SKM-1 treated with dmso at 0.1 percent for 144 hours (cell line): ENCODE measurements around the gene FAM187B.
A peak's percentile ranks its signal among the peaks of the same experiment; 100 is the strongest.

ENCODE experiments used
- DNase-seq: peaks from one replicate; lab custom pipeline; 2025; ENCODE audit not compliant: unreplicated experiment; lab: John Stamatoyannopoulos, UW

The FAM187B gene

DNA sequence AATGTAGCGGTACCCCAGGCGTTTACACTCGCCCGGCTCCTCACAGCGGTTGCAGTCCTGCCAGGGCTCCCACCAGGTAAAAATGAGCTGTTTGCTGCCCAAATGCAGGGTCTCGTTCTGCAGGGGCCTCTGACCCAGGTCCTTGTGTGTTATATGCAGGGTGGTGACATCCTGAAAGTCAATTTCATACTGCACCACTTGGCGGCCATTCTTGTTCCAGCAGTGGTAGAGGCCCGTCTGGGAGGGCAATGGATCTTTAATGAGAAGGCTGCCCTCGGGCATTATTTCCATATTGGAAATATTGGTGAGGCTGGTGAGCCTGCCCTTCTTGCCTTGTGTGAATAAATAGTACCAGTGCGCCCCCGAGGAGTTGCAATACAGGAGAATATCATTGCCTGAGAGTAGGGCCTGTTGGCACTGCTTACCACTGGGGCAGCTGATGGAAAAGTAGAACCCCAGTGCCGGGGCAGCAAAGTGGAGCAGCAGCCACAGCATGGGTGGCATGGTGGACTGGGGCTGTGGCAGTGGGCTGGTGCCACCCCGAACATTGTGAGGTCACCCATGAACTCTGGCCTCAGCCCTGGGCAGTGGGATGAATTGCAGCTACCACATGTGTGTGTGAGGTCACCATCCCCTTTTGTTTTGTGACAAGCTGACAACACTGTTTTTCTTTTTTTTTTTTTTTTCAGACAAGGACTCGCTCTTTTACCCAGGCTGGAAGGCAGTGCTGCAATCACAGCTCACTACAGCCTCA lies at the start of gene FAM187B:
Gene FAM187B, minus strand, starts transcription at position 563 of the 754 bp plus-strand sequence. Its CDS starts 59 bp downstream, at position 504.
- DNase-seq, result no peak

DNA sequence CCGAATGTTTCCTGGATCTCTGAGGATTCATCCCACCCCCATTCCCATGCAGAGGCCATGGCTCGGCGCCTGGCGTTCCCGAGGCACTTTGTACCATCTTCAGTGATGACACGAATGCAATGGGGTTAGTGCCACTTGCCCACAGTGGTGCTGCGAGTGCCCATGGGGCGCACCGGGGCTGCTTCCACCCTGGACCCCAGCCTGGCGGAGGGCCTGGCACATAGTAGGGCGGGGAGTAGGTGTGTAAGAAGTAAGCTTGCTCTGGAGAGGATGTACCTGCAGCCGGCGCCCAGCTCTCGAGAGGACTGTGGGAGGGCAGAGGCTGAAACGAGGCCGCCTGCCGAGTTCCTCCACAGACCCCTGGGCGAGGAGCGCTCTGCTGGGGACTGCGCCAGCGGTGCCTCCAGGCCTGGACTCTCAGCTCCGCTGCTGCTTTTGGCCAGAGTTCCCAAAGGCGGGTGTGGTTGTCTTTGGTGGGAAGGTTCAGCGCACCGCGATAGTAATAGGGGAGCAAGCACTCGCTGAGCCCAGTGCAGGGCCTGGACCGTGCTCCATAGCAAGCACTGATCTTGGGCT lies 48.3 kb upstream of the FAM187B start:
- DNase-seq, result no peak

DNA sequence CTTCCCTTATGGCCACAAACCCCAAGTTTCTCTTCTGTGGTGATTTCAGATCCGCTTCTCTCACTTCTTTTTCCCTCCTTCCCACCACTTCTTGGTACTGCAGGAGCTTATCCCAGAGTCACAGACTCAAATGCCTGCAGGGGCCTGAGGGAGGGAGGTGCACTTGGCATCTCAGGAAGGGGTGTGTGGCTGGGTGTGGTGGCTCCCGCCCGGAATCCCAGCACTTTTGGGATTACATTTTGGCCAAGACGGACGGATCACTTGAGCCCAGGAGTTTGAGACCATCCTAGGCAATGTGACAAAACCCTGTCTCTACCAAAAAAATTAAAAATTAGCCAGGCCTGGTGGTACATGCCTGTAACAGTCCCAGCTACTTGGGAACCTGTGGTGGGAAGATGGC lies 45.8 kb upstream of the FAM187B start:
- DNase-seq, result no peak

DNA sequence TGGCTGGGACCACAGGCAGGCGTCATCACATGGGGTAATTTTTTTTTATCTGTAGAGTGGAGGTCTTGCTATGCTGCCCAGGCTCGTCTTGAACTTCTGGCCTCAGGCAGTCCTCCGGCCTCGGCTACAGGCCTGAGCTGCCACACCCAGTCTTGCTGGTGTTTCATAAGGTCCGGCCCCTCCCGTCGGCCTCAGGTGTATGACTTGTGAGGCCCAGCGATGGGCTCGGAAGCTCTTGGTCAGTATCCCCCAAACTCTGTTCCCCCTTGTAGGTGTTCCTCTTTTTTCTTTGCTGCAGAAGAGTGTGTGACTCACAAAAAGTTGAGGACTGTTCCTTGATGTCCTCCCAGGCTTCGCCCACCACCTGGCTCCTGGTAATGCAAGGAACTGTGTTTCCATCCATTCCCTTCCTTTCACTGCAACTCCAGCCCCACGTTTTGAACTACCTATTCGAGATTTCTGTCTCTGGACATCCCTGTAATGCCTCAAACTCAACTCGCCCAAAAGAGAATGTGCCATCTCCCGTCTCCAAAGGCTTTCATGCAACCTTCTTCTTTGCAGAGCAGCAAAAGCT lies 45.2 kb upstream of the FAM187B start:
- DNase-seq, result no peak

DNA sequence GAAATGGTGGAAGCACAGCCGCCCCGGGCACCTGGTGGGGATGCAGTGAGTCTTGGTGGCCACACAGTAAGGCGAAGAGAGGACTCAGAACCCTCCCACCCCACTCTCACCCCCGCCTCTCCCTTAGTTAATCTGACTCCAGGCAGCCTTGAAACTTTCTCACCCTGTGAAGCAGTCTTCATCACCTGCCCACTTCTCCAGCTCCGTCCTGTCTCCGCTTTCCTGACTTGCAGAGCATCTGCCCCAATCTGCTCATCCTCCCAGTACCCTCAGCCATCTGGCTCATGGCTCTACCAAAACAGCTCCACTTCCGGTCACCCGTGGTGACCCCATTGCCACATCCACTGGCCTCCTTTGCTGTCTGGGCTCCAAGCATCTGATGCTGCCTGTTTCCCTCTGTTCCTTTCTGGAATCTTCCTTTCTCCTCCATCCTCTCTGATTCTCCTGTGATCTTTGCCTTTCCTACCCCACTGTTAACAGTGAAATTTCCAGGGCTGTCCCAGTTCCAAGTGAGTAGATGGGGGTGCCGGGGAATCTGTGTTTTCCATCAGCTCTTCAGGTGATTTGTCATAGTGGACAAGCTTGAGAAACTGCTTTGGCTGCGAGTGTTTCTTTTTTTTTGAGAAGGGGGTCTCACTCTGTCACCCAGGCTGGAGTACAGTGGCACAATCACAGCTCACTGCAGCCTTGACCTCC lies 44.6 kb upstream of the FAM187B start:
- DNase-seq, result no peak

DNA sequence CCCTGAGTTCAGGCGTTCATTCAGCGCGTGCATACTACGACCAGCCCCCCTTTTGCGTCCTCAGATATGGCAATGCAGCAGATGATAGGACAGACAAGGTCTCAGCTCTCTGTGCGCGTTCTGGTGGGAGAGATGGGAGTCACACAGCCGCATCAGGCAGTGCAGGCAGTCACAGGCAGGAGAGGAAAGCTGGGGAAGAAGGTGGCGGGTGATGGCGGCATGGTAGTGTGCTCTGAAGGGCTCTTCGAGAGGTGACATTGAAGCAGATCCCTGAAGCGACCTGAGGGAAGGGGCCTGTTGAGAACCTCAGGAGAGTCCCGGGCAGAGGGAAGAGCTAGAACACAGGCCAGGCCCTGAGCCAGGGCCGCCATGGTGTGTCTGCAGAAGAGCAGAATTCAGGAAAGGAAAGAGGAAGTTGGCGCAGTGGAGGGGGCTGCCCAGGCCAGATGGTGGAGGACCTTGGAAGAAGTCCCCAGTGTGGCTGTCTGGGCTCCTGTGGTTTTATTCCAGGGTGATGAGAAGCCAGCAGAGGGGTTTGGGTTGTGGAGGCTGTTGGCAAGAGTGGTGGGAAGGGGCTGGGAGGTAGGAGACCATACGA lies 43.7 kb upstream of the FAM187B start:
- peak; percentile 5 for DNase-seq

DNA sequence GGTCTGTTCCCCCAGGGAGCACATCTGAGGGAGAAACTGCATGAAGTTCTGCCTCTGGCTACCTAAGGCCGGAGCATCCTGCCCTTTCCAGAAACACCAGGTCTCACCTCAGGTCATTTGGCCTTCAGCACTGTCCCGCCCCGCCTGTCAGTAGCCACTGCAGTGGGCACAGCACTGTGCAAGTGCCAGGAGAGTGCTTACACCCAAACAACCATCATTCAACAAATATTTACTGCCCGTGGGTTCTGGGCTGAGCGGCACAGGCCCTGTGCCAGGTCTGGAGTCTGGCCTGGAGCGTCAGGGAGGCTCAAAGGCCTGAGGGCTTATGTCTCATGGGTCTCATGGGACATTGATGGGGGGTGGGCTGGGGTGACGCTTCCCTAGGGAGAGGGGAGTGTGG lies 43.0 kb upstream of the FAM187B start:
- no peak for DNase-seq

DNA sequence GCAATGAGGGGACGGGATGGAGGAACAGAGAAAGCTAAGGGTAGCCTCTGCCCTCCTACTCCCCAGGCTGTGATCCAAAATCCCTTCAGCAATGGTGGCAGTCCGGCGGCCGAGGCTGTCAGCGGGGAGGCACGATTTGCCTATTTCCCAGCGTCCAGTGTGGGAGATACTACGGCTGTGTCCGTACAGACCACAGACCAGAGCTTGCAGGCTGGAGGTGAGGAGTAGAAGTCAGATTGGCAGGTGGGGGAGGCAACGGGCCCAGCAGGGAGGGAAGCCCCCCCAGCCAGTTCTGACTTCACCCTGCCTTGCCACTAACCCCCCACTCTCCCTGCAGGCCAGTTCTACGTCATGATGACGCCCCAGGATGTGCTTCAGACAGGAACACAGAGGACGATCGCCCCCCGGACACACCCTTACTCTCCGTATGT lies 41.9 kb upstream of the FAM187B start:
- DNase-seq, result no peak

DNA sequence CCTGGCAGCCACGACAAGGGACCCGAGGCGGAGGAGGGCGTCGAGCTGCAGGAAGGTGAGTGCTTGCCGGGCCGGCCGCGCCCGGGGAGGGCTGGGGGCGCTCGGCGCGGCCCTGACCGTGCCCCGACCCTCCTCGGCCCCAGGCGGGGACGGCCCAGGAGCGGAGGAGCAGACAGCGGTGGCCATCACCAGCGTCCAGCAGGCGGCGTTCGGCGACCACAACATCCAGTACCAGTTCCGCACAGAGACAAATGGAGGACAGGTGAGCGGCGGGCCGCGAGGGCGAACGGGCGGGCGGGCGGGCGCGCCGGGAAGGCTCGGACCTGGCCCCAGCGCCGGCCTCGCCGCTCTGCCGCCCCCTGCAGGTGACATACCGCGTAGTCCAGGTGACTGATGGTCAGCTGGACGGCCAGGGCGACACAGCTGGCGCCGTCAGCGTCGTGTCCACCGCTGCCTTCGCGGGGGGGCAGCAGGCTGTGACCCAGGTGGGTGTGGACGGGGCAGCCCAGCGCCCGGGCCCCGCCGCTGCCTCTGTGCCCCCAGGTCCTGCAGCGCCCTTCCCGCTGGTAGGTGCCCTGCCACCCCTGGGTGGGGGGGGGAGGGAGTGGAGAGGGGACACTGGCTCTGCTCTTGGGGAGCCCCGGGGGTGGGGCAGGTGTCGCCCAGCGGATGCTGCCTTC lies 41.0 kb upstream of the FAM187B start:
- peak; percentile 65 for DNase-seq

DNA sequence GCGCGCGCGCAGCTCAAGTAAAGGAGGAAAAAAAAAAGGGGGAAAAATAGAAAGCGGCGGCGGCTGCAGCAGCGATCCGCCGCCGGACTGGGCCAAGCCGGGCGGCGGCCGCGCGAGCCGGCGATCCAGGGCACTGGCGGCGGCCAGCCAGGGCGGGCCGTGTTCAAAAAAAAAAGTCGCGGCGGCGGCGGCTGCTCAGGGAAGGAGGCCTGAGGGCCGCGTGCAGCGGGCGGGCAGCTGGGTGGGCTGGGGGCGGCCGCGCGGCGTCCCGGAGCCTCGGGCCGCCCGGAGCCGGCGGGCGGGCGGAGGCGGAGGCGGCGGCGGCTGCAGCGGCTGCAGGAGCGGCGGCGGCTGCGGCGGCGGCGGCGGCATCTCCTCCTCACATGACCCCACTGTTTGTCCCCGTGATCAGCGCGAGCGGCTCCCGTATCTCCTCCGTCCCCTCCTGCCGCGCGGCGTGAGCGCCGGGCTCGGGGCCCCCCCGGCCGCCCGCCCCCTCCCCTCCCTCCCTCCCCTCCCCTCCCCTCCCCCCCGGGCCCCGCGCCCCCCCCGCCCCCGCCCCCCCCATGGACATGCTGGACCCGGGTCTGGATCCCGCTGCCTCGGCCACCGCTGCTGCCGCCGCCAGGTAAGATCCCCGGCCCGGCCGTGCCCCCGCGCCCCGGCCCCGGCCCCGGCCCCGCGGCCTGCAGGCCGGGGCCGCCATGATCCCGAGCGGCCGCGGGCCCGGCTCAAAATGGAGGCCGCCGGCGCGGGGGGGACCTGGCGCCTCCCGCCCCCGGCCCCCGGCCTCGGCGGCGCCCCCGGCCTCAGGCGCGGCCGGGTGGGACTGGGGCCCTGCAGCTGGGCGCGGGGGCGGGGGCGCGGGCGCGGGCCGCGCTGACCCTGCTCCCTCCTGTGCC lies 40.2 kb upstream of the FAM187B start, which contains the start of gene USF2:
Gene USF2, plus strand, starts transcription at position 427 of the 902 bp plus-strand sequence. Its CDS starts 140 bp downstream, at position 567.
- peak; percentile 36 for DNase-seq

DNA sequence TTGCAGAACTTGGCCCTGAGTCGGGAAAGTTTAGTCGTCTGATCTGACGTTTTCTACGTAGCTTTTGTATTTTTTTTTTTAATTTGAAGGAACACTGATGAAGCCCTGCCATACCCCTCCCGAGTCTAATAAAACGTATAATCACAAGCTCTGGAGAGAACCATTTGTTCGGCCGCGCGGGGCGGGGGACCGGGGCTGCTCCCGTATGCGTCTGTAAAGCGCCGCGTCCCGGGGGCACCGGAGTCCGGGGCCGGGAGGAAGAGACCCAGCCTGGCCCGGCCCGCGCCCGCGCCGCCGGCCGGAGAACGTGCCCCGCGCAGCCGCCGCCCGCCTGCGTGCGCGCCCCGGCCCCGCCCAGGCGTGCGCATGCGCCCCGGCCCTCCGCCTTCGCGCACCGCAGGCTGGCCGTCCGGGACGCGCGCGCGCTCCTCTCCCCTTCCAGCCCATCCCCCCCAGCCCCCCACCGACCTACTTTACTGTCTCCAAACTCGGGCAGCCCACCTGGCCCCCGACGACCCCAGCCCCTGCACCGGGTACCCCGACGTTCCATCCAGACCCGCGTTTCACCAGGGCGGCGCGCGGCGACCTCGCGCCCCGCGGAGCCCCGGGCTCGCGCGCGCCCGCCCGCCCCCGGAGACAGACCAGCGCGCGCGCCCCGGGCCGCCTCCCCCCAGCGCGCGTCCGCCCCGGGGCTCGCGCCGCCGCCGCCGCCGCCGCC lies 39.4 kb upstream of the FAM187B start:
- DNase-seq, result peak; percentile 40

DNA sequence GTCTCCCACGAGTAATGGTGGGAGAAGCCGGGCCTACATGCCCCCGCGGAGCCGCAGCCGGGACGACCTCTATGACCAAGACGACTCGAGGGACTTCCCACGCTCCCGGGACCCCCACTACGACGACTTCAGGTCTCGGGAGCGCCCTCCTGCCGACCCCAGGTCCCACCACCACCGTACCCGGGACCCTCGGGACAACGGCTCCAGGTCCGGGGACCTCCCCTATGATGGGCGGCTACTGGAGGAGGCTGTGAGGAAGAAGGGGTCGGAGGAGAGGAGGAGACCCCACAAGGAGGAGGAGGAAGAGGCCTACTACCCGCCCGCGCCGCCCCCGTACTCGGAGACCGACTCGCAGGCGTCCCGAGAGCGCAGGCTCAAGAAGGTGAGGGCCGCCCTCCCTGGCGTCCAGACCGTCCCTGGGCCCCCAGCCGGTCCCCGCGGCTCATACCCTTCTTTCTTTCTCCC lies 38.8 kb upstream of the FAM187B start:
- no peak for DNase-seq

DNA sequence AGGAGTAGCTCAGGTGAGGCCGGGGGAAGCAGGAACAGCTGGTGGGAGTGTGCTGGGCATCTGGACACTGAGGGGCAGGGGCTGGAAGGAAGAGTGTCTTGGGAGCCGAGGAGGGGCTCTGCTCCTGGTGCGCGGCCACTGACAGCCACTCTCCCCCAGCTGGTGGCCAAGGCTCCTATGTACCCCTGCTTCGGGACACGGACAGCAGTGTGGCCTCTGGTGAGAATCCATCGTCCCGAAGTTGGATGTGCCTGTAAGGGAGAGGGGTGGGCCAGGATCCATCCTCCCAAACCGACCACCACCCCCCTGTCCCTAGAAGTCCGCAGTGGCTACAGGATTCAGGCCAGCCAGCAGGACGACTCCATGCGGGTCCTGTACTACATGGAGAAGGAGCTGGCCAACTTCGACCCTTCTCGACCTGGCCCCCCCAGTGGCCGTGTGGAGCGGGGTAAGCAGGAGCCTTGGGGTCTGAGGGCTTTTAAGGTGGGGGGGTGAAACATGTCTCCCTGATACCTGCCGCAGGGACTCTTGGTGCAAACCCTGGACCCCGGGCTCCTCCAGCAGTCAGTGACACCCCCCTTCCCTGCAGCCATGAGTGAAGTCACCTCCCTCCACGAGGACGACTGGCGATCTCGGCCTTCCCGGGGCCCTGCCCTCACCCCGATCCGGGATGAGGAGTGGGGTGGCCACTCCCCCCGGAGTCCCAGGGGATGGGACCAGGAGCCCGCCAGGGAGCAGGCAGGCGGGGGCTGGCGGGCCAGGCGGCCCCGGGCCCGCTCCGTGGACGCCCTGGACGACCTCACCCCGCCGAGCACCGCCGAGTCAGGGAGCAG lies 38.2 kb upstream of the FAM187B start:
- DNase-seq, result no peak

DNA sequence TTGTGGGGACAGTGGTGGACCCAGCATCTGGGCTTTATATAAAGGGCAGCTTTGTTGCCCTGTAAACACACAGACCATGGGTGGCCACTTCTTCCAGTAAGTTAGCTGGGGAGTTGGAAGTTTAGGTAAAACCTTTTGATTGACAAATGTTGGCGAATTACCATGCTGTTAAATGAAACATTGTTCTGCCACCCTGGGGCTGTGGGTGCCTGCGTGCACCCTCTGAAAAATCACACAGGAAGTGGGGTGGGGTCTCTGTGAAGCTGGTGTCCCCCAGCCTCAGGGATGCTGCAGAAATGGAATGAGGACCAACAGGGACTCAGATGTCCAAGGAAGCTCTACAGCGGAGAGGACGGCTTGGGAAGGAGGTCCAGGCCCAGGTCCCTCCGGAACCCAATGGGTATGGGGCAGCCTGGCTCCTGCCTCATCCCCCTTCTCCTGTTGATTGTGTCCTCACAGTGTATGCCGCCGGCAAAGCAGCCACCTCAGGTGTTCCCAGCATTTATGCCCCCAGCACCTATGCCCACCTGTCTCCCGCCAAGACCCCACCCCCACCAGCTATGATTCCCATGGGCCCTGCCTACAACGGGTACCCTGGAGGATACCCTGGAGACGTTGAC lies 37.5 kb upstream of the FAM187B start:
- no peak for DNase-seq

DNA sequence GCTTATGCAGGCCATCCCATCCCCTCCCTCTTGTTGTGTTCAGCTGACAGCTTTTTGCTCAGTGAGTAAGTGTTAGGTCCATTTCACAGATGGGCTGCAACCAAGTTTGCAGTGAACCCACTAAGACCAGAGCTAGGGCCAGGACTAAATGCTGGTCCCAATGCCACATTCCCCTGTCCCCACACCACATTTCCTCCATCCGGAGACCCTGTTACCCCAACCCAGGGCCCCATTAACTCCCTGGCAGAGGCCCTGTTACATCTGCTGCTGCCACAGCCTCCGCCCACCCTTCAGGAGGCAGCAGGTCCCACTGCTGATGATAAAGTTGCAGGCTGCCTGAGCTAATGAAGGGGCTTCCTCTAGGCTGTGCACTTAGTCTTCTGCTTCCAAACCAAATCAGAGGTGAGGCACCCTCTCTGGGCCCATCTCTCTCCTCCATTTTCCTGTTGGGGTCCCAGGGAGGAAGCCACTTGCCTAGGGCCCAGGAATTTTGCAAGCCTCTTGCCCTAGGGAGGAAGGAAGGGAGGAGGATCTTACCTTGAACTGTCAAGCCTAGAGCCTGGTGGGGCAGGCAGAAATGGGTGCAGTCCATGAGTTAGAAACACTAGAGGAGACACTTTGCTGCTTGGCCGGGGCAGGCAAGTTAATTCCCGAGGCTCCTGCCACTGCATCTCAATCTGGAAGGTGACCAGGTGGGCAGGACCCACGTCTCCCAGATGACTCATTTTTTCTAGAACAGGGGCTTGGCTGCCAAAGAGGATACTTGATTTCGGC lies 36.8 kb upstream of the FAM187B start:
- DNase-seq, result no peak

DNA sequence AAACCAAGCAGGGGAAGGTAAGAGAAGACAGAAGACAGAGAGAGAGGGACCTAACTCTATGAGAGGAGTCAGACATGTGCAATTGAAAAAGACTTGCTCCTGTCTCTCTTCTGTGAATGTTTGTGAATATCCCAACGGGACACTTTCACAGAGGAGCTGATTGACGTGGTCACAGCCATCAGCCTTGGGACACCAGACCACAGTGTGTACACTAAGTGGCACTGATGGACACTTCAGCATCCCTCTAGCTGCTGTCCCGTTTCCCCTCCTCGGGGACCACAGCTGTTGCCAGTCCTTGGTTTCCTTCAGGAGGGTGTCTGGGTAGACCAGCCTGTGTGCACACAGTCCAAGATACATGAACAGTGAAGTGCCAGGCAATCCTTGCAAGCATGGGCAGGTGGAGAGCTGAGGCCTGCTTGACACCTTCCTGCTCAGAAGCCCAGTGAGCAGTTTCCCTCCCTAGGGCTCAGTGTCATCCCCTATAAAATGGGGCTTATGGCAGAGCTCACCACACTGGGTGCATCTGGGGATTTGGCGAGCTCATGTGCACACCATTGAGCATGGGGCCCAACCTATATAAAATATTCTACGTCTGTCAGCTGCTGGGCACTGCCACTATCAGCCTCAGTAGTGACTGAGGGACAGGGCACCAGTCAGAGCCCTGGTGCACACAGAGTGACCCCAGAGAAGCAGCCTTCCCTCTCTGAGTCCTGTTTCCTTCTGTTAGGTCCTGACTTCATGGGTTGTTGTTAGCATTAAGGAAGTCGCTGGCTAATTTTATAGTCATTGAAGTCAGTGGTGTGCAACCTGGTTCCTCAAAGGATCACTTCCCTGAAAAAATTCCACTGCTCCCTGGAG lies 36.0 kb upstream of the FAM187B start:
- DNase-seq, result no peak
